GM12864 (cell line): ENCODE measurements around the gene OR10AD1.

Experiments
- DNase-seq: peaks from one replicate; pipeline ENCODE4 v3.0.0-alpha.2; 2011; ENCODE audit warnings: low read depth
- H3K4me3 ChIP-seq: 2 replicates; pipeline ENCODE4 v1.5.1; 2011; ENCODE audit warnings: mild to moderate bottlenecking, low read depth, low read length, control low read depth
- TF ChIP-seq, protein P1 (sequence below): IDR thresholded peaks from 2 replicates; pipeline ENCODE4 v1.5.1; 2011; ENCODE audit warnings: low read depth, mild to moderate bottlenecking, moderate library complexity, low read length, control low read depth, inconsistent platforms; ENCODE audit errors: missing control alignments

The OR10AD1 gene

DNA sequence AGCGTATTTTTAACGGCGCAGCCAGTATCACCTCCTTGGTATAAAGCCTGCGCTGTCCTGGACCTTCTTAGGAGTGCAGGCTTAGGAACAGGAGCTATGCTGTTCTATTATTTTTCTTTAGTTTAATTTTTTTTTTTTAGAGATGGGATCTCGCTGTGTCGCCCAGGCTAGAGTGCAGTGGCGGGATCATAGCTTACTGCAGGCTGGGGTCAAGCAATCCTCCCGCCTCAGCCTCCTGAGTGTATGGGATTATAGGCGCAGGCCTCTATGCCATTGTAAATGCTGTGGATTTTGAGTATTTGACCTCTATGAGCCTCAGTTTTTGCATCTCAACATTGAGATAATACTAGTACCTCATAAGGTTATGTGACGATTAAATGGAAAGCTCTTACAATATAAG, 4.1 kb downstream of the OR10AD1 start:
- DNase-seq, result no peak
- TF ChIP-seq, protein P1, sequence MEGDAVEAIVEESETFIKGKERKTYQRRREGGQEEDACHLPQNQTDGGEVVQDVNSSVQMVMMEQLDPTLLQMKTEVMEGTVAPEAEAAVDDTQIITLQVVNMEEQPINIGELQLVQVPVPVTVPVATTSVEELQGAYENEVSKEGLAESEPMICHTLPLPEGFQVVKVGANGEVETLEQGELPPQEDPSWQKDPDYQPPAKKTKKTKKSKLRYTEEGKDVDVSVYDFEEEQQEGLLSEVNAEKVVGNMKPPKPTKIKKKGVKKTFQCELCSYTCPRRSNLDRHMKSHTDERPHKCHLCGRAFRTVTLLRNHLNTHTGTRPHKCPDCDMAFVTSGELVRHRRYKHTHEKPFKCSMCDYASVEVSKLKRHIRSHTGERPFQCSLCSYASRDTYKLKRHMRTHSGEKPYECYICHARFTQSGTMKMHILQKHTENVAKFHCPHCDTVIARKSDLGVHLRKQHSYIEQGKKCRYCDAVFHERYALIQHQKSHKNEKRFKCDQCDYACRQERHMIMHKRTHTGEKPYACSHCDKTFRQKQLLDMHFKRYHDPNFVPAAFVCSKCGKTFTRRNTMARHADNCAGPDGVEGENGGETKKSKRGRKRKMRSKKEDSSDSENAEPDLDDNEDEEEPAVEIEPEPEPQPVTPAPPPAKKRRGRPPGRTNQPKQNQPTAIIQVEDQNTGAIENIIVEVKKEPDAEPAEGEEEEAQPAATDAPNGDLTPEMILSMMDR, result no peak

DNA sequence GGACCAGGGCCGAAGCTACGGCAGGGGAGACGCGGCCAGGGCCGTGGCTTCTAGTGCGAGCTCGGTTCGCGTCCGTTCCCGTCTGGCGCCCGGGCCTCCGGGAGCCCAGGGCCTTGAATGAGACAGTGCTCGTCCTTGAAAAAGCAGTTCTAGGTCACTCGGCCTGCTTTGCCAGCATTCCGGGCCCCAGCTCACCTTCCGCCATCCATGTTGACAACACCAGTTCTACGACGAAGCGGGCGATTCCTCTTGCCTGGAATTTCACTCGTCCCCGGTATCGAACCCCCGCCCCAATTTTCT, 4.5 kb downstream of the OR10AD1 start:
- TF ChIP-seq, protein P1, result no peak
- H3K4me3 ChIP-seq, result peak overlapping the region; percentile 78
- DNase-seq, result no peak

More for the DNA sequence above, 4.1 kb downstream of the OR10AD1 start:
- H3K4me3 ChIP-seq, result peak overlapping the region; percentile 78

GRCh38 chr12:48197971-48198671, 5.0 kb downstream of the OR10AD1 start:
- TF ChIP-seq, protein P1, result peak; percentile 7
- peak; percentile 91 for DNase-seq
- peak overlapping the region; percentile 78 for H3K4me3 ChIP-seq

DNA sequence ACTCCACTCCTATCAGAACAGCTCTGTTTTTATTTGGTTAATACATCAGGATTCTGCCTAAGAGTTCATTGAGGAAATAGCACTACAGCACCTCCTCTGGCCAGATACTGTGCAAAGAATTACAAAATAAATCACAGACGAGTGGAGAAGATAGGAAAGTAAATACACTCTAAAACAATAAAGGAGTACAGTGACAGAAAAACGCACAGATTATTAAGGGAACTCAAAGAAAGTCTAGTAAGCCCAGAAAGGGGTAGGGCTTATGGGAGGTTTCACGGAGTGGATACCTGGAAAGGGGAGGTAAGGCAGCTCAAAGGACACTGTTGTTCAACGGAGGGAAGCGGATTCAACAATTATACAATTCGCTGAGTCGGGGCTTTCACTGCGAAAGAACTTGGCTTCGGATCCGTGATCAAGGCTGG, 5.5 kb downstream of the OR10AD1 start:
- H3K4me3 ChIP-seq, result peak overlapping the region; percentile 78
- TF ChIP-seq, protein P1, result peak; percentile 36
- DNase-seq, result no peak

DNA sequence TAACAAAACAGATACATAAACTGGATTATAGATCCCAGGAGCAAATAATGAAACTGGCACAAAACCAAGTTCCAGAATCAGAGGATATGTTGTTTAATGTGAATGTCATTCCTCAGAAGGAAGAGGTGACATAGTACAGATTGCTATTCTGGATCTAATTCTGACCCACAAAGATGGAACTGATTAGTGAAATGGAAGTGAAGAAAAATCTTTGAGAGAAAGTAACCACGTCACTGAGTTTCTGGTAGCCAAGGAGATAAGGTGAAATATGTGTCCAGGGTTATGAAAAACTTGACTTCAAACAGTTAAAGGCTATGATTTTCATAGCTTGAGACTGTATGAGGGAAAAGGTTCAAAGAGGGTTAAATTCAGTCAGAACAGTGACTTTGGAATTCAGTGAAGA, 8.3 kb downstream of the OR10AD1 start:
- no peak for DNase-seq
- TF ChIP-seq, protein P1, result no peak
- no peak overlapping the region for H3K4me3 ChIP-seq

GRCh38 chr12:48193623-48194022, 9.5 kb downstream of the OR10AD1 start:
- TF ChIP-seq, protein P1, result no peak
- H3K4me3 ChIP-seq, result no peak overlapping the region
- no peak for DNase-seq

GRCh38 chr12:48192861-48193260, 10.2 kb downstream of the OR10AD1 start:
- TF ChIP-seq, protein P1, result no peak
- H3K4me3 ChIP-seq, result no peak overlapping the region
- DNase-seq, result no peak
